22Rv1 (cell line): ENCODE measurements around the gene CA5B.

Experiments
- ZFX ChIP-seq: fragments of 450-650 bp; IDR thresholded peaks from 2 replicates; pipeline ENCODE4 v1.6.1; 2017; ENCODE audit warnings: antibody characterized with exemption, borderline replicate concordance
- TF ChIP-seq, protein P1 (sequence below): fragments of 450-650 bp; IDR thresholded peaks from 2 replicates; pipeline ENCODE4 v1.5.1; 2017; ENCODE audit warnings: mild to moderate bottlenecking

GRCh38 chrX:15812192-15812938, 74.3 kb downstream of the CA5B start:
- TF ChIP-seq, protein P1, sequence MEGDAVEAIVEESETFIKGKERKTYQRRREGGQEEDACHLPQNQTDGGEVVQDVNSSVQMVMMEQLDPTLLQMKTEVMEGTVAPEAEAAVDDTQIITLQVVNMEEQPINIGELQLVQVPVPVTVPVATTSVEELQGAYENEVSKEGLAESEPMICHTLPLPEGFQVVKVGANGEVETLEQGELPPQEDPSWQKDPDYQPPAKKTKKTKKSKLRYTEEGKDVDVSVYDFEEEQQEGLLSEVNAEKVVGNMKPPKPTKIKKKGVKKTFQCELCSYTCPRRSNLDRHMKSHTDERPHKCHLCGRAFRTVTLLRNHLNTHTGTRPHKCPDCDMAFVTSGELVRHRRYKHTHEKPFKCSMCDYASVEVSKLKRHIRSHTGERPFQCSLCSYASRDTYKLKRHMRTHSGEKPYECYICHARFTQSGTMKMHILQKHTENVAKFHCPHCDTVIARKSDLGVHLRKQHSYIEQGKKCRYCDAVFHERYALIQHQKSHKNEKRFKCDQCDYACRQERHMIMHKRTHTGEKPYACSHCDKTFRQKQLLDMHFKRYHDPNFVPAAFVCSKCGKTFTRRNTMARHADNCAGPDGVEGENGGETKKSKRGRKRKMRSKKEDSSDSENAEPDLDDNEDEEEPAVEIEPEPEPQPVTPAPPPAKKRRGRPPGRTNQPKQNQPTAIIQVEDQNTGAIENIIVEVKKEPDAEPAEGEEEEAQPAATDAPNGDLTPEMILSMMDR, result no peak
- TF ChIP-seq ZFX, result no peak
